ENCODE results near the gene CHEK1. TPM values are rescaled to one million over a fixed set of nuclear protein-coding genes. Genes with fewer than 3 reads are reported as not detected.

CHEK1 gene
- total RNA-seq, 1 experiment from 2014 or later = 111 TPM

DNA sequence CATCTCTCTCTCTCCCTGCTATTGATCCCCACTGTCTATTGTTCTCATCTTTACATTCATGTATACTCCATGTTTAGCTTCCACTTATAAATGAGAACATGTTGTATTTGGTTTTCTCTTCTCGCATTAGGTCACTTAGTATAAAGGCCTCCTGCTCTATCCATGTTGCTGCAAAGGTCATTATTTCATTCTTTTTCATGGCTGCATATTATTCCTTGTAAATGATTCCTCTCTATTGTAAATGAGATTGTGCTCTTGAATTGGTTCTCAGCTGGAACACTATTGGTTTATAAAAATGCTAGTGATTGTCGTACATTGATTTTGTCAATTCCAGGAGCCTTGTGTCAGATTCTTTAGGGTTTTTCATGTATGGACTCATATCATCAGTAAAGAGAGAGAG, 42.2 kb downstream of the CHEK1 start:
- POLR2A ChIA-PET = no interaction called here
- ATAC-seq (no peak), DNase-seq (ENCODE audit: low spot score) (no peak)
- H3K27ac Mint-ChIP-seq = no peak overlapping the region
- H3K36me3 Mint-ChIP-seq = peaks cover 56% of the 10 kb centered on the region
- CTCF ChIA-PET = no interaction called here
- H3K27me3 Mint-ChIP-seq (ENCODE audit: low read depth) = no peaks in the 10 kb centered on the region
- TF ChIP-seq NR2C2 (CRISPR knock-in tag; IDR thresholded peaks at IDR 0.05) (no peak), JAZF1 (CRISPR knock-in tag; IDR thresholded peaks at IDR 0.05) (no peak), ZNF232 (CRISPR knock-in tag; IDR thresholded peaks at IDR 0.05) (no peak), ERG (CRISPR knock-in tag; IDR thresholded peaks at IDR 0.05) (no peak), OVOL2 (CRISPR knock-in tag; IDR thresholded peaks at IDR 0.05; ENCODE audit: borderline replicate concordance) (no peak), CREB1 (CRISPR knock-in tag; IDR thresholded peaks at IDR 0.05) (no peak), E2F4 (CRISPR knock-in tag; IDR thresholded peaks at IDR 0.05; ENCODE audit: borderline replicate concordance, low read depth) (no peak)
- TF ChIP-seq, protein P1, sequence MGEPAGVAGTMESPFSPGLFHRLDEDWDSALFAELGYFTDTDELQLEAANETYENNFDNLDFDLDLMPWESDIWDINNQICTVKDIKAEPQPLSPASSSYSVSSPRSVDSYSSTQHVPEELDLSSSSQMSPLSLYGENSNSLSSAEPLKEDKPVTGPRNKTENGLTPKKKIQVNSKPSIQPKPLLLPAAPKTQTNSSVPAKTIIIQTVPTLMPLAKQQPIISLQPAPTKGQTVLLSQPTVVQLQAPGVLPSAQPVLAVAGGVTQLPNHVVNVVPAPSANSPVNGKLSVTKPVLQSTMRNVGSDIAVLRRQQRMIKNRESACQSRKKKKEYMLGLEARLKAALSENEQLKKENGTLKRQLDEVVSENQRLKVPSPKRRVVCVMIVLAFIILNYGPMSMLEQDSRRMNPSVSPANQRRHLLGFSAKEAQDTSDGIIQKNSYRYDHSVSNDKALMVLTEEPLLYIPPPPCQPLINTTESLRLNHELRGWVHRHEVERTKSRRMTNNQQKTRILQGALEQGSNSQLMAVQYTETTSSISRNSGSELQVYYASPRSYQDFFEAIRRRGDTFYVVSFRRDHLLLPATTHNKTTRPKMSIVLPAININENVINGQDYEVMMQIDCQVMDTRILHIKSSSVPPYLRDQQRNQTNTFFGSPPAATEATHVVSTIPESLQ (CRISPR knock-in tag; IDR thresholded peaks at IDR 0.05) = no peak
- TF ChIP-seq, protein P2, sequence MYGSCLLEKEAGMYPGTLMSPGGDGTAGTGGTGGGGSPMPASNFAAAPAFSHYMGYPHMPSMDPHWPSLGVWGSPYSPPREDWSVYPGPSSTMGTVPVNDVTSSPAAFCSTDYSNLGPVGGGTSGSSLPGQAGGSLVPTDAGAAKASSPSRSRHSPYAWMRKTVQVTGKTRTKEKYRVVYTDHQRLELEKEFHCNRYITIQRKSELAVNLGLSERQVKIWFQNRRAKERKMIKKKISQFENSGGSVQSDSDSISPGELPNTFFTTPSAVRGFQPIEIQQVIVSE (CRISPR knock-in tag; IDR thresholded peaks at IDR 0.05; ENCODE audit: borderline replicate concordance) = no peak
- TF ChIP-seq, protein P3, sequence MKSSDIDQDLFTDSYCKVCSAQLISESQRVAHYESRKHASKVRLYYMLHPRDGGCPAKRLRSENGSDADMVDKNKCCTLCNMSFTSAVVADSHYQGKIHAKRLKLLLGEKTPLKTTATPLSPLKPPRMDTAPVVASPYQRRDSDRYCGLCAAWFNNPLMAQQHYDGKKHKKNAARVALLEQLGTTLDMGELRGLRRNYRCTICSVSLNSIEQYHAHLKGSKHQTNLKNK (CRISPR knock-in tag; IDR thresholded peaks at IDR 0.05) = no peak
- no peaks in the 10 kb centered on the region for H3K4me1 Mint-ChIP-seq
- H3K9me3 Mint-ChIP-seq = peaks cover 32% of the 10 kb centered on the region
- H3K4me3 Mint-ChIP-seq = no peak overlapping the region

DNA sequence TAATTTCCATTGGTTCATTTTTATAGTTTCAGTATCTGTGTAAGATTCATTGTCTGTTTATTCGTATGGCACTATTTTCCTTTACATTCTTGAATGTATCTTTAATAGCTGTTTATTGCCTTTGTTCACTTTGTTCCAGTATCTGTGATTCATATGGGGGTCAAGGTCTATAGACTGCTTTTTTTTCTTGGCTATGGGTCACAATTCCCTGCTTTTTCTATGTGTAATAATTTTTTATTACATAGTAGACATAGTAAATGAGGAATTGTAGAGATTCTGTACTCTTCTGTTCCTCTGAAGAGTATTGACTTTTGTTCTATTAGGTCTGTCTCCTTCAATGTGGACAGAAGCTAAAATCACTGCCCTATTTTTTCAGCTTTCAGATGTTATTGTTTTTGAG, 45.2 kb downstream of the CHEK1 start:
- CTCF ChIA-PET = interaction anchor here (1.5 kb wide), 1 partner anchor 9 kb away, joined by 4 read pairs; no protein-coding TSS in a partner anchor
- ATAC-seq = no peak
- DNase-seq (ENCODE audit: low spot score) = no peak
- POLR2A ChIA-PET = no interaction called here
- H3K36me3 Mint-ChIP-seq = peaks cover 33% of the 10 kb centered on the region
- no peak for TF ChIP-seq AR (CRISPR knock-in tag; IDR thresholded peaks at IDR 0.05)
- no peak for TF ChIP-seq ZNF281 (CRISPR knock-in tag; IDR thresholded peaks at IDR 0.05)
- no peak overlapping the region for H3K27ac Mint-ChIP-seq
- no peak overlapping the region for H3K4me3 Mint-ChIP-seq
- H3K27me3 Mint-ChIP-seq (ENCODE audit: low read depth) = no peaks in the 10 kb centered on the region
- peaks cover 18% of the 10 kb centered on the region for H3K9me3 Mint-ChIP-seq
- no peaks in the 10 kb centered on the region for H3K4me1 Mint-ChIP-seq

All from WTC11 (cell line).